ENCODE data around the gene OR4L1. TPM values are rescaled to one million over a fixed set of nuclear protein-coding genes. Genes with fewer than 3 reads are reported as not detected.

OR4L1 gene
- total RNA-seq, 4 donors from 2014 or later, result not detected

DNA sequence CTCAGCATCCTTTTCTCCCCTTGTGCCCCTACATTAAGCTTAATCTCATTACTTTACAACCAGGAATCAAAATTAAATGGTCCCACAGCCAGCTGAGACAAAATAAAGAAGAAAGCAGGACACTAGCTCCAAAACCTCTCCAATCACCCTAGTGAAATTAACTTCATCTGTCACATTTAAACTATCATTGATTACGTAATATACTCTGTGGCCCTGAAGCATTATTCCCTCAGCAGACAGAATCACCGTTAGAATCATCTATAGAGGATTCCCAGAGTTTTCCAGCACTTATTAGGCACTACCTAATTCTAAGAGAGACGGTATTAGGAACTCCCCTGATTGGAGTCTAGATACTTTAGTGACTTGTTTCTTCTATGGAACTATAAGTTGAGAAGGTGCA lies 50.6 kb downstream of the OR4L1 start, which contains the start of gene OR4K17:
Gene OR4K17, plus strand, starts transcription at position 302 of the 400 bp plus-strand sequence. CDS start 6,761 bp downstream, outside the sequence.
- intact Hi-C loops (cut with DNase I), result no loop called here
- TF ChIP-seq POLR2A (IDR thresholded peaks at IDR 0.05), result no peak
- TF ChIP-seq, protein P1, sequence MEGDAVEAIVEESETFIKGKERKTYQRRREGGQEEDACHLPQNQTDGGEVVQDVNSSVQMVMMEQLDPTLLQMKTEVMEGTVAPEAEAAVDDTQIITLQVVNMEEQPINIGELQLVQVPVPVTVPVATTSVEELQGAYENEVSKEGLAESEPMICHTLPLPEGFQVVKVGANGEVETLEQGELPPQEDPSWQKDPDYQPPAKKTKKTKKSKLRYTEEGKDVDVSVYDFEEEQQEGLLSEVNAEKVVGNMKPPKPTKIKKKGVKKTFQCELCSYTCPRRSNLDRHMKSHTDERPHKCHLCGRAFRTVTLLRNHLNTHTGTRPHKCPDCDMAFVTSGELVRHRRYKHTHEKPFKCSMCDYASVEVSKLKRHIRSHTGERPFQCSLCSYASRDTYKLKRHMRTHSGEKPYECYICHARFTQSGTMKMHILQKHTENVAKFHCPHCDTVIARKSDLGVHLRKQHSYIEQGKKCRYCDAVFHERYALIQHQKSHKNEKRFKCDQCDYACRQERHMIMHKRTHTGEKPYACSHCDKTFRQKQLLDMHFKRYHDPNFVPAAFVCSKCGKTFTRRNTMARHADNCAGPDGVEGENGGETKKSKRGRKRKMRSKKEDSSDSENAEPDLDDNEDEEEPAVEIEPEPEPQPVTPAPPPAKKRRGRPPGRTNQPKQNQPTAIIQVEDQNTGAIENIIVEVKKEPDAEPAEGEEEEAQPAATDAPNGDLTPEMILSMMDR (IDR thresholded peaks at IDR 0.05), result no peak
- no peak within 1 kb of the TSS for H3K4me3 ChIP-seq
- no peak for DNase-seq
- H3K9me3 ChIP-seq, result no peaks in the 10 kb centered on the region
- no peaks in the 10 kb centered on the region for H3K27me3 ChIP-seq
- no peak within 1 kb of the TSS for H3K27ac ChIP-seq
- H3K36me3 ChIP-seq, result no peaks in the 10 kb centered on the region
- 54 to 70% methylated on average over 3 of the region's 3 CpGs for WGBS, 2 donors
- H3K4me1 ChIP-seq, result no peaks in the 10 kb centered on the region

Small RNA genes lying within 50 kb of the gene (small RNA-seq; reads per million reads assigned to genes)
- gene RNA5SP380, result 0 reads per million in 4 donors

Other genes with a start within 250 kb of the OR4L1 start
- not detected for gene OR4K2, start 184.9 kb upstream of the OR4L1 start, total RNA-seq
- not detected for gene OR4K5, start 139.4 kb upstream of the OR4L1 start, total RNA-seq
- not detected for gene OR4K1, start 129.1 kb upstream of the OR4L1 start, total RNA-seq
- gene OR4K15, start 84.5 kb upstream of the OR4L1 start, total RNA-seq, result not detected
- not detected for gene OR4Q2, start 57.9 kb upstream of the OR4L1 start, total RNA-seq
- not detected for gene OR4K14, start 40.7 kb upstream of the OR4L1 start, total RNA-seq
- not detected for gene OR4K13, start 24.0 kb upstream of the OR4L1 start, total RNA-seq
- gene OR4K17, start 50.7 kb downstream of the OR4L1 start, total RNA-seq, result not detected
- gene OR4N5, start 78.8 kb downstream of the OR4L1 start, total RNA-seq, result not detected
- gene OR11G2, start 130.9 kb downstream of the OR4L1 start, total RNA-seq, result not detected
- not detected for gene OR11H6, start 163.7 kb downstream of the OR4L1 start, total RNA-seq
- not detected for gene OR11H7, start 168.9 kb downstream of the OR4L1 start, total RNA-seq
- not detected for gene OR11H4, start 179.2 kb downstream of the OR4L1 start, total RNA-seq
- 10 to 100 TPM in 1 of 4 donors, 1 to 10 TPM in 3; 3.9 to 11.8 (median 6.7) TPM for gene TTC5, start 245.9 kb downstream of the OR4L1 start, total RNA-seq

Data from esophagus squamous epithelium (tissue), 5 donors.